K562 (cell line): Measurements from ENCODE around the gene NT5C2. TPM values are rescaled to one million over a fixed set of nuclear protein-coding genes. Genes with fewer than 3 reads are reported as not detected.

Source experiments
- ATAC-seq: fragments of 200-7000 bp; cut with Tn5 transposase; 3 replicates; pipeline ENCODE4 v1.9.1; 2020; ENCODE audit warnings: moderate library complexity
- BruUV-seq: library from RNA; stranded (reverse); fragments of 400-500 nt; replicated peaks from 2 replicates; lab custom pipeline; 2021; lab: Mats Ljungman, UMichigan
- CTCF ChIA-PET: fragments of 300-600 bp; formaldehyde crosslinking; extraction: SDS; loops from one replicate; lab custom pipeline; 2021; ENCODE audit warnings: low intra/inter-chr PET ratio; lab: Yijun Ruan, JAX
- POLR2A ChIA-PET: fragments of 300-600, 350-650 bp; sonication (Branson Sonifier 250); formaldehyde crosslinking; extraction: SDS; loops from one replicate; lab custom pipeline; 2021; ENCODE audit warnings: antibody characterized with exemption, inconsistent platforms; lab: Yijun Ruan, JAX
- DNase-seq, 4 experiments: peaks; one replicate each; pipeline versions ENCODE4 v3.0.0 to v3.0.0-alpha.2; 2011 to 2018; ENCODE audit warnings: low spot score in 3 of 4, mixed read lengths in 3 of 4; ENCODE audit errors: extremely low read depth in 1 of 4
- FAIRE-seq: peaks from 2 replicates; lab custom pipeline; 2011; peaks lifted over from hg19 to GRCh38; lab: Jason Lieb, UNC
- H2AFZ ChIP-seq: 2 replicates; pipeline ENCODE4 v1.6.0; 2011; ENCODE audit warnings: low read depth, low read length, control low read depth, inconsistent platforms
- H3K27ac ChIP-seq: fragments of 200-600 bp; 3 replicates; pipeline ENCODE4 v1.8.0; 2011; ENCODE audit warnings: low read depth, mild to moderate bottlenecking, control low read depth, inconsistent platforms, low read length, moderate library complexity, mixed read lengths; ENCODE audit errors: extremely low read depth
- H3K27me3 ChIP-seq, 2 experiments: fragments of 300-600 bp in 1 of 2; 2 replicates in 1 of 2; 3 replicates in 1 of 2; pipeline versions ENCODE4 v1.6.0 to v1.8.0; 2011; ENCODE audit warnings: inconsistent platforms in 2 of 2, low read length in 2 of 2, mild to moderate bottlenecking in 1 of 2, mixed read lengths in 1 of 2, moderate library complexity in 1 of 2; ENCODE audit not compliant: control insufficient read depth in 2 of 2, insufficient read depth in 2 of 2
- H3K36me3 ChIP-seq: fragments of 300-600 bp; 3 replicates; pipeline ENCODE4 v1.8.0; 2011; ENCODE audit warnings: mild to moderate bottlenecking, low read length, inconsistent platforms; ENCODE audit not compliant: control insufficient read depth, insufficient read depth
- H3K4me1 ChIP-seq, 2 experiments: fragments of 200-600 bp in 1 of 2; replicated peaks in 1 of 2; 2 replicates in 1 of 2; 3 replicates in 1 of 2; pipeline versions ENCODE4 v1.5.1 to v1.8.0; 2011; ENCODE audit warnings: inconsistent platforms in 2 of 2, low read length in 2 of 2, mild to moderate bottlenecking in 1 of 2, mixed read lengths in 1 of 2, moderate library complexity in 1 of 2; ENCODE audit not compliant: control insufficient read depth in 2 of 2, insufficient read depth in 2 of 2
- H3K4me2 ChIP-seq: 2 replicates; pipeline ENCODE4 v1.6.1; 2011; ENCODE audit warnings: low read length, control low read depth, inconsistent platforms, mixed read lengths; ENCODE audit not compliant: insufficient read depth
- H3K4me3 ChIP-seq: fragments of 200-600 bp; sonication (generic), shearing (Covaris generic); 2 replicates; pipeline ENCODE4 v1.5.1; 2016; ENCODE audit warnings: control low read depth, inconsistent platforms
- H3K79me2 ChIP-seq: fragments of 200-600 bp; 3 replicates; pipeline ENCODE4 v1.8.0; 2011; ENCODE audit warnings: low read length, inconsistent platforms; ENCODE audit not compliant: control insufficient read depth, insufficient read depth
- H3K9ac ChIP-seq, 2 experiments: 2 replicates each; pipeline versions ENCODE4 v1.6.0 to v1.6.1; 2011; ENCODE audit warnings: low read depth in 2 of 2, low read length in 2 of 2, control low read depth in 1 of 2, inconsistent platforms in 1 of 2, mild to moderate bottlenecking in 1 of 2, mixed read lengths in 1 of 2; ENCODE audit not compliant: insufficient read depth in 1 of 2
- H3K9me1 ChIP-seq: one replicate; pipeline ENCODE4 v1.6.0; 2011; ENCODE audit warnings: inconsistent platforms, mild to moderate bottlenecking, low read length, moderate library complexity; ENCODE audit not compliant: control insufficient read depth, insufficient read depth
- H3K9me3 ChIP-seq: replicated peaks from 2 replicates; pipeline ENCODE4 v1.5.1; 2011; ENCODE audit warnings: low read depth, low read length, inconsistent platforms; ENCODE audit not compliant: control insufficient read depth, insufficient read depth
- H4K20me1 ChIP-seq: replicated peaks from 2 replicates; pipeline ENCODE4 v1.6.1; 2011; ENCODE audit warnings: low read length, inconsistent platforms, mixed read lengths; ENCODE audit not compliant: control insufficient read depth, insufficient read depth
- DEAF1 ChIP-seq: fragments of 450-650 bp; formaldehyde crosslinking; IDR thresholded peaks from 2 replicates; pipeline ENCODE4 v1.4.0; 2020; ENCODE audit warnings: mild to moderate bottlenecking, moderate library complexity
- EGR1 ChIP-seq: fragments of 450-650 bp; conservative IDR thresholded peaks from 2 replicates; pipeline ENCODE4 v1.6.1; 2017; ENCODE audit warnings: mild to moderate bottlenecking
- GTF2F1 ChIP-seq: IDR thresholded peaks from 2 replicates; pipeline ENCODE4 v1.6.1; 2011; ENCODE audit warnings: low read depth, low read length, improper control_type of control experiment
- HCFC1 ChIP-seq: IDR thresholded peaks from 2 replicates; pipeline ENCODE4 v1.6.1; 2012; ENCODE audit warnings: low read depth, low read length, improper control_type of control experiment
- HLTF ChIP-seq: fragments of 450-650 bp; IDR thresholded peaks from 2 replicates; pipeline ENCODE4 v1.6.1; 2016
- KAT2B ChIP-seq: IDR thresholded peaks from one replicate; pipeline ENCODE4 v1.6.1; 2012; ENCODE audit warnings: low read depth, mild to moderate bottlenecking, control low read depth, inconsistent platforms, low read length, moderate library complexity
- NBN ChIP-seq: fragments of 450-650 bp; IDR thresholded peaks from 2 replicates; pipeline ENCODE4 v1.6.1; 2016; ENCODE audit warnings: low read depth, mild to moderate bottlenecking
- NELFE ChIP-seq: IDR thresholded peaks from 2 replicates; pipeline ENCODE4 v1.6.1; 2011; ENCODE audit warnings: mild to moderate bottlenecking; ENCODE audit not compliant: insufficient read depth, insufficient read length
- POLR2H ChIP-seq: IDR thresholded peaks from 2 replicates; pipeline ENCODE4 v1.6.1; 2016; ENCODE audit warnings: missing genetic modification characterization, low read depth, mild to moderate bottlenecking, control low read depth, missing compliant biosample characterization, moderate library complexity
- TAF1 ChIP-seq: IDR thresholded peaks from 2 replicates; pipeline ENCODE4 v1.6.1; 2011; ENCODE audit warnings: mild to moderate bottlenecking, low read length, moderate library complexity; ENCODE audit not compliant: insufficient read depth, control insufficient read depth, severe bottlenecking; ENCODE audit errors: extremely low read depth
- ZNF146 ChIP-seq: IDR thresholded peaks from one replicate; pipeline ENCODE4 v1.6.1; 2018; ENCODE audit warnings: missing compliant biosample characterization; ENCODE audit not compliant: unreplicated experiment
- WGBS: fragments of 100-300 bp; shearing (Covaris generic); methylation state at CpG from one replicate; pipeline ENCODE4 v1.1.6; 2016; ENCODE audit warnings: low coverage, mixed read lengths; ENCODE audit not compliant: insufficient coverage; ENCODE audit errors: missing lambda C conversion rate; 5-methylcytosine and 5-hydroxymethylcytosine counted together
- in situ Hi-C: fragments of 300-500 bp; cut with MboI; formaldehyde crosslinking; loops from 4 replicates; pipeline ENCODE4 v1.15.0; 2018; ENCODE audit warnings: inconsistent platforms, mixed read lengths
- intact Hi-C: fragments of 100-400 bp; cut with micrococcal nuclease; formaldehyde crosslinking; loops from 2 replicates; pipeline ENCODE4 v1.14.2; 2022
- polyA plus RNA-seq, 8 experiments: library from polyadenylated mRNA; depleted of rRNA in 4 of 8; stranded (reverse) in 5 of 8; unstranded in 3 of 8; fragments of >200 nt; fragmentation: Nextera tagmentation in 2 of 8; fragmentation: Illumina TruSeq in 1 of 8; extraction: Ambion mirVana in 2 of 8; extraction: Trizol in 1 of 8; gene quantifications; 2 replicates each; pipeline versions ENCODE4 v1.2.1 to v1.2.3, GENCODE V29; 2011 to 2014; ENCODE audit warnings: inconsistent platforms in 1 of 8, missing spikeins in 1 of 8
- total RNA-seq, 7 experiments: library from RNA; depleted of rRNA in 6 of 7; stranded (reverse); fragments of >200 nt in 6 of 7; fragmentation: Illumina TruSeq in 2 of 7; extraction: Trizol in 2 of 7; gene quantifications; 2 replicates each; pipeline versions ENCODE4 v1.2.1 to v1.2.3, GENCODE V29; 2011 to 2021; ENCODE audit warnings: low replicate concordance in 1 of 7

The NT5C2 gene
- total and polyA plus RNA-seq, 9 of the 15 experiments (the other 6 are each of a cell fraction or from before 2014, with no cell fraction given) = 11.3 to 45.2 (median 27.7) TPM

DNA sequence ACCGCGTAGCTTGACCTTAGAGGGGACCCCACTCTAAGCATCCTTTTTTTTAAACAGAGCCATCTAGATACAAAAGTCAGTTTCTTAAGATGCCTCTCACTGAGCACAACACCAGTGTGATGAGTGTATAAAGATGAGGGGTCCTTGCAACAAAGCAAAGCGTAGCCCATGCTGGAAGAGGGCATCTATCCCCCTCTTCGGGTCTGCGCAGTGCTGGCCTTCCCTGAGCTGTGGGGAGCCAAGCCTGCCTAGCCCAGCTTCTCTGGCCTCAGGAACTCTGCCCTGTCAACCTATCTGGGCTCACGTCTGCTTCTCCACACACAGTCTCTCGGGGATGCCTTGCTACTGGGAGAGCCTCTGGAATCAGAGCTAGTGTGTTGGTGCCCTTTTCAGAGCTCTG lies 114.0 kb downstream of the NT5C2 start:
- no TSS peak for BruUV-seq
- intact Hi-C loops (no loop called here), in situ Hi-C loops (no loop called here)
- H3K27ac ChIP-seq = no peak overlapping the region
- H3K36me3 ChIP-seq = peaks cover 5% of the 10 kb centered on the region; the same call in 2 of the 3 replicates
- no peaks in the 10 kb centered on the region for H3K79me2 ChIP-seq
- ChIA-PET POLR2A (interaction anchor here (0.6 to 1.2 kb wide), 2 partner anchors 12 to 225 kb away, joined by 3 read pairs; partner anchors contain the start of gene BORCS7), CTCF (no interaction called here)
- H3K9ac ChIP-seq = no peak overlapping the region
- H3K27me3 ChIP-seq = no peaks in the 10 kb centered on the region
- FAIRE-seq = no peak
- no peaks in the 10 kb centered on the region for H4K20me1 ChIP-seq
- no peak overlapping the region for H3K4me2 ChIP-seq
- H3K9me3 ChIP-seq = no peaks in the 10 kb centered on the region
- no peaks in the 10 kb centered on the region for H3K9me1 ChIP-seq
- no peak for DNase-seq
- no peak for TF ChIP-seq ZNF146 (CRISPR knock-in tag)
- no peak for TF ChIP-seq NBN
- TF ChIP-seq GTF2F1 = no peak
- TF ChIP-seq NELFE = no peak
- no peak for TF ChIP-seq POLR2H
- no peak for TF ChIP-seq TAF1
- TF ChIP-seq HCFC1 = no peak
- no peak for TF ChIP-seq EGR1
- no peak for TF ChIP-seq KAT2B
- no peak for TF ChIP-seq HLTF
- no peak for TF ChIP-seq DEAF1 (CRISPR knock-in tag)
- H3K4me3 ChIP-seq = no peak overlapping the region
- whole genome bisulfite sequencing = 44% methylated on average over 4 of the region's 7 CpGs
- H3K4me1 ChIP-seq = no peaks in the 10 kb centered on the region; a peak in 2 of 5 replicates
- H2AFZ ChIP-seq = no peak overlapping the region
- no peak for ATAC-seq
